Stimulated activated CD8-positive, alpha-beta memory T cell treated with anti-CD3 and anti-CD28 coated beads, Interleukin-7, amount 100 ng/mL, for 4 hours (primary cell): ENCODE measurements around the gene IGSF21.

Experiments
- DNase-seq, 2 donors: peaks; one replicate each; pipeline ENCODE4 v3.0.0-alpha.2; 2020; ENCODE audit warnings: low read depth in 2 of 2

IGSF21 gene

DNA sequence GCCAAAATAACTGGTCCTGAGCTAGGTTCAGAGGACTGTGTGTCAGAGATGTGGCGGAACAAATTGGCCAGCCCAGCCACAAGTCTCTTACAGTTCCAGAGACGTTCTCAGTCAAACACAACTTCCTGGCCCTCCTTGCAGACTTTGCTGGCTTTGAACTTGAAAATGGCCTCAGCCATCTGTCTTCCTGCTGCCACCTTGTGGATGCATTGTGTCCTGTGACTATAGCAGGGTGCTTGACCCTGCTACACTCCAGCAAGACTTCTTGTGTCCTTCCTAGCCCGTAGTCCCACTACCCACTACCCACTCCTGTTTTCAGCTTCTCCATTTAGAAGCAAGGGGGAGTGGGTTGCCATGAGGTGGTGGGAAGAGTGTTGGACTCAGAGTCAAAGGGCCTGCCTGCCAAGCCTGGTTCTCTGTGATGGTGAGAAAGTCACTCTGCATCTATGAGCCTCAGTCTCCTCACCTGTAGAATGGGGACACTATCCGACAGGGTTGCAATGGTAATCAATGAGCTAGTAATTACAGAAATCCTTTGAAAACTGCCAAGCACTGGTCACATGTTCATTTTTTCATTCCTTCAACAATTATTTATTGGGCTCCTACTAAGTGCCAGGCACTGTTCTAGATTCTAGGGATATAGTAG lies 109.9 kb downstream of the IGSF21 start:
- DNase-seq = no peak

DNA sequence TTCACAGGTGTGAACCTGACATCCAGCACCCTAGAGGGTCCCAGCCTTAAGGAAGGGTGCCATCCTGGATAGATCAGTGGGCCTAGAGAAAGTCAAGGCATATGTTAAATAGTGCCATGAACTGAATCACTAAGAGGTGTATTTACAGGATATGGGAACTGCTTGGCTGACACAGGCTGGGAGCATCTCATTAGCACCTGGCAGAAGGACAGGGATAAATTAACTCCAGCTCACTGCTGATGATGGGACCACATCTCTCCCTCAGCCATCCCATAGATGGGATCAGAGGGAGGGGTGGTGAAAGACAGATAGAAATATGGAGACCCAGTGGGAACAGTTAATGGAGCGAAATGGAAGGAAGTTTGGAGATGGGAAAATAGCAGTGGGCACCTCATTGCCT lies 122.0 kb downstream of the IGSF21 start:
- DNase-seq = no peak

GRCh38 chr1:18230321-18230720 lies 122.7 kb downstream of the IGSF21 start:
- no peak for DNase-seq

GRCh38 chr1:18230840-18231239 lies 123.2 kb downstream of the IGSF21 start:
- DNase-seq = no peak

- no peak for DNase-seq
Observed at GRCh38 chr1:18232052-18232451, 124.5 kb downstream of the IGSF21 start.

DNA sequence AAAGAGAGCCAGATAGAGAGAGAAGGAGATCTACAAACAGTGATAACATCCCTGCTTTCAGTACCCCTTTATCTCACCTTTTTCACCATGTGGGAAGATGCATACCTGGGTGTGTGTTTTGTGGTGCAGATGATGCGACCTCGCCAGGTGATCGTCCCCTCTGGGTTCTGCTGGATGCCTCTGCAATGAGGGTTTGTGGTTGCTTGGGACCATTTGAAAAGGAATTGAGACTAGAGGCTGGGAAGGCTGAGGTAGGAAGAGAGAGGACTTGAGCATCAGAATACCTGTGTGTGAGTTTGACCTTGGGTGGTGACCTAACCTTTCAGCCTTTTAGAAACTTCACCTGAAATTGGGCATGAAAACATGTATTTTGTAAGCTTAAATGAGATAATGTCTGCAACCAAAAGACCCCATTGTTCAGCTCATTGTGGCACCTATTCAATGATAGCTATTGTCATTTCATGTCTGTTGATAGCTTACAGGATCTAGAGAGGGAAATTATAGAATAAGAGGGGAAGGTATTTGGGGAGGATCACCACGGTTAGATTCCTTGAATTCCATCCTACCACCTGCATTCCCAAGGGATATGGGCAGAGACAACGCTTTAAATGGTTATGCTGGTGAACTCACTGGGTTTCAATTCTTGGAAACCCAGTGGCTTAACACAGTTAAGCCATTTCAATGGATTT lies 125.7 kb downstream of the IGSF21 start:
- DNase-seq = no peak

DNA sequence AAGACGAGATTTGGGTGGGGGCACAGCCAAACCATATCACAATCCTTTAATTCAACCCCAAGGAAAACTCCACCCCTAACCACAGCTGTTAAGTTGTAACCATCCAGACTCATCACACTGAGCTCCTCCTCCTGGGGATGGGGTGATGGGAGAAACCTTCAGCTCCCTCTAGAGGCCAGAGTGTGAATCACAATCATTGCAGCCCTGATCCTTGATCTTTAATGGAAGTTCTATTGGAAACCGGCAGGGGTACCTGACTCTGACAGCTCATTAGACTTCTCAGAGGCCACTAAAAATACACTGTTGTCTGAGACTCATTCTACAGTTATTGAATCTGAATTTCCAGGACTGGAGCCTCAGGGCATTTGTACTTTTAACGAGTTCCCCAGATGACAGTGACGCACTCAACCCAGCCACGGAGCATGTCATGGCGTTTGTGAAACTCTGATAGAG lies 127.2 kb downstream of the IGSF21 start:
- DNase-seq = no peak

GRCh38 chr1:18237371-18237770 lies 129.8 kb downstream of the IGSF21 start:
- DNase-seq = no peak

DNA sequence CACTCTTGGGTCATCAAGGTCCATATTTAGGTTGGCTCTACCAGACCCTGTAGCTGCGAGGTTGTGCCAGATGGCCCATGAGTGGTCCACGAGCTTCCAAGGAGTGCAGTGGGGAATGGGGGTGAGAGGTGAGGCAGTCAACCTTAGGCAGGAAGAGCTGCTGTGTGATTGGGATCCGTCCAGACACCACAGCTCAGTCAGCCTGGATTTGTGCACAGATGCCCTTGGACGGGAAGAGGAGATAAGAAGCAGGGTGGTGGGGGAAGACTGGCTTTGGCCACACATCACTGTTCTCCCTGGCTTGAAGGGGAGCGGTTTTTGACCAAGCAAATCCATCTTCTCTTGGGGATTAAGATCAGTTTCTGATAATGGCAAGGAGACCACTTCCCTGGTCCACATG lies 130.6 kb downstream of the IGSF21 start:
- DNase-seq = no peak

DNA sequence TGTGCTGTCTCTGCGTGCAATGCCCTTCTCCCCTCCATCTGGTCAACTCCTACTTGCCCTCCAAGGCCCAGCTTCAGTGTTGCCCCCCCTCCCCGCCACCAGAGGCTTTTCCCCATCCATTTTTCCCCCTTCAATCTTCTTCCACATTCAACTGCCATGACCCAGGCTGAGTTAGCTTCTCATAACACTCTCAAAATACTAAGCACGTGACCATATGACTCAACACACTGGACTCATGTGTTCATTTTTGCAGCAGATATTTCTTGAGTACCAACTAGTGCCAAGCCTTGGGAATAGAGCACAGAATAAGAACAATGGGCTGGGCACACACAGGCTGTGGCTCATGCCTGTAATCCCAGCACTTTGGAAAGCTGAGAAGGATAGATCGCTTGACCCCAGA lies 132.1 kb downstream of the IGSF21 start:
- no peak for DNase-seq

- no peak for DNase-seq
Observed at GRCh38 chr1:18240906-18241305, 133.3 kb downstream of the IGSF21 start.

DNA sequence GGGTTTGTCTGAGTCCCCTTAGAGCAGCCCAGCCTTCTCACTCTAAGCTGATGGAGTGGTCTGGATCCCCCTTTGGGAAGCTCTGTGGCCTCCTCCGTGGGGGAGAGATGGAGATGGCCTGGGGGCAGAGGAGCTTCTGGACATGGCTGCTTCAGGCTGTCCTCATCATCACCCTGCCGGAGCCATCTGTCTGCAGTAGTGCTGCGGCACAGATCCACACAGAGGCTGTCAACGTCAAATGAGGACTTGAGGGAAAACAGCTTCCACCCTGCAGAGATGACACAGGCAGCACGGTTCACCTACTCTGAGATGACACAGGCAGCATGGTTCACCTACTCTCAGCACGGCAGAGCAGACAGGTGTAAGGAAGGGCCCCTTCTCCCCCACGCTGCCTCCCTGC lies 134.3 kb downstream of the IGSF21 start:
- DNase-seq = no peak

DNA sequence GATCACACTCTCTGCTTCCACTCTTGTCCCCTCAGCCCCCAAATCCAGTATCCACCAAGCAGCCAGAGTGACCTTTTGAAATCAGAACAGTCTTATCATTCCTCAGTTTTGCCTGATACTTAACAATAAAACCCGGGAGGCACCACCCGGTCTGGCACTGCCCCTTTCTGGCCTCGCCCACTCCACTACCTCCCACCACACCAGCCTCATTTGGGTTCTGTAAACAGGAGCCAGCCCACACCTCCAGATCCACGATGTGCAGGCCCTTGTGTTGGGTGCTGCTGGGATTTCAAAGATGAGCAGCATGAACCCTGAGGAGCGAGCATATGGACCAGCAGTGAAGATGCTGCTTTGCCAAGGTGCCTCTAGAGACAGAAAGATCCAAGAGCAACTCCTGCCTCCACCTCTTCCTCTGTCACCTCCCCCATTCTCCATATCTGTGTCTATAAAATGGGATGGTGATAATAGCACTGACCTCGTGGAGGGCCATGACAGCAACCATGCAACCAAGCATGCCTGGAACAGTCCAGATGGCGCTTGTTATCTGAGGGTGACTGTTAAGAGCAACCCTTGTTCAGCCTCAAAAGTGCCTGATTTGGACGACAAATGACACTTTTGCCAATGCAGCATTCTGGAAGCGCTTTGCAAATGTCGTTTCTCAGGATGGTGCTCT lies 136.0 kb downstream of the IGSF21 start:
- no peak for DNase-seq

- no peak for DNase-seq
Observed at GRCh38 chr1:18244762-18245161, 137.2 kb downstream of the IGSF21 start.

DNA sequence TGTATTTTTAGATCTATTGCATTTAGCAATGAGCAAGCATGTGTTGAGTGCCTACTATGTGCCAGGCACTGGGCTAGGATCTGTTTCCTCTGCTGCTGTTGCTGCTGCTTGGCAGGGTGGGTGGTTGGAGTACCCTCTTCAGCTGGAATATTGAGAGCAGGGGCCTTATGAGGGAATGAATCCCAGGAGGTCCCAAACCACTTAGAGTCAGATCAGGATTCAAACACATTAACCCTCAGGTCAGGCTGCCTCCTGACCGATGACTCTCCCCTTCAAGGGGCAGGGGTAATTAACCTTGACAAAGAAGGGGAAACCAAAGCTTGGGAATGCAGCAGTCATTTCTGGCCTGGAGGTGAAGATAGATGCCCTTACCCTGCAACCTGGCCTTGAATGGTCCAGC lies 138.0 kb downstream of the IGSF21 start:
- no peak for DNase-seq

GRCh38 chr1:18246543-18246942 lies 138.9 kb downstream of the IGSF21 start:
- no peak for DNase-seq

GRCh38 chr1:18247151-18247550 lies 139.6 kb downstream of the IGSF21 start:
- no peak for DNase-seq

- DNase-seq = no peak
Observed at GRCh38 chr1:18249631-18250030, 142.0 kb downstream of the IGSF21 start.

DNA sequence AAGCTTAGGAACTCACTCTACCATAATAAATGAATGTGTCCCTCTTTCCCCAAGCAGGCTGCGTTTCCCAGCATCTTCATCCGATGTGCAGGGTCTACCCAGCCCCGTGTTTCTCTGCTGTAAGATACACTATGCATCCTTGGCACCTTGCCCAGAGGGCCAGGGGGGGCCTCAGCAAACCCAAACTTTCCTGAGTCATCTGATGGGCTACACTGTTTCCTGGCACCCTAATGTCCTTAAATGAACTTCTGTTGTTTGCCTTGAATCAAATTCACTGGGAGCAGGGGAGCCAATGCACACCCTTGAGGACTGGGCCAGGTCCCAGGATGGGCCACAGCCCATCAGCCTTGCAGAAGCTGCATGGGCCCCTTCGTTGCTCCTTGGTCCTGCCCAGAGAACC lies 145.5 kb downstream of the IGSF21 start:
- DNase-seq = no peak

DNA sequence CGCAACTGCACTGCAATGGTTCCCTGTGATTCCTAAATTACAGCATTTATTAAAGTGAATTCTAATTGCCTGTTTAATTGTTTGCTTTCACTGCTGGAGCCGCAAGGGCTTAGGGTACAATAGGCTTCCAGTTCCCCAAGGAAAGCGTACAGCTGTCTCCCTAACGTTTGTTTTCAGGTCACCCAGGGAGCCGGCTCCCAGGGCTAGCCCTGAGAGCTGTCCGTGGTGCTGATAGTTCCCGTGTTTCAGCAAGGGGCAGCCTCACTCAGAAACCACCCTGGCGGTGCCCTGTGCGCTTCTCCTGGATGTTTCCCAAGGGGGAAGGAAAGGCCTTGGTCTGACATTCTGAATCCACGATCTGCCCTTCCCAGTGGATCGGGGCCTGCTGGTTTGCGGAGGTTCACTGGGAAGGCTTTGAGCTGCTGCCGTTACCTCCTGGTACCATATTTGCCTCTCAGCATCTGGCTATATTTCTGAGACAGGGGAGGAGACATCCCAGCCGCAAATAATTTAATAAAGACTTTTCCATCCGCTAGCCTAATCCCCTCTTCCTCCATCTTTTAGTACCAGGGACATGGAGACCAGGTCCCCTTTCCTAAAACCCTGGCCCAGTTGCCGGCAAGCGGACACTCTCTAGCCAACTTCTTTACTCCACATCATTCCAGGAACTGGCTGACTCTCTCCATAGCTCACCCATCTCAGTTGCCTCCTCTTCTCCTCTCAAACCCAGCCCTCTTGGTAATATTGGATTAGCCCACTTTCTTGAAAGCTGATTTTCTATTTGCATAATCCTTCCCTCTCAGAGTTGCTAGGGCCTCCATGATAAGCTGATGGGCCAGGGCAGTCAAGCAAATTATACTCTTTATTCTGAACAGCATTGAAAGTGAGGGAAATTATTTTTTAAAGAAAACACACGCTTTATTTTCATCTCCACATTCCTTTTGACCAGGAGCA lies 149.0 kb downstream of the IGSF21 start:
- DNase-seq = no peak

GRCh38 chr1:18257778-18258177 lies 150.2 kb downstream of the IGSF21 start:
- no peak for DNase-seq

- DNase-seq = no peak
Observed at GRCh38 chr1:18261891-18262290, 154.3 kb downstream of the IGSF21 start.
